NCI-H510A treated with DMSO at 0.1 percent for 48 hours (cell line): ENCODE results near the gene RNF8.
"Not testable (repeated sequence)": the region's sequence is repeated elsewhere in the genome, so short reads cannot be mapped to it uniquely, and the experiment has no call there.

Experiments used
- DNase-seq: peaks from one replicate; lab custom pipeline; 2025; lab: John Stamatoyannopoulos, UW

Gene RNF8, protein sequence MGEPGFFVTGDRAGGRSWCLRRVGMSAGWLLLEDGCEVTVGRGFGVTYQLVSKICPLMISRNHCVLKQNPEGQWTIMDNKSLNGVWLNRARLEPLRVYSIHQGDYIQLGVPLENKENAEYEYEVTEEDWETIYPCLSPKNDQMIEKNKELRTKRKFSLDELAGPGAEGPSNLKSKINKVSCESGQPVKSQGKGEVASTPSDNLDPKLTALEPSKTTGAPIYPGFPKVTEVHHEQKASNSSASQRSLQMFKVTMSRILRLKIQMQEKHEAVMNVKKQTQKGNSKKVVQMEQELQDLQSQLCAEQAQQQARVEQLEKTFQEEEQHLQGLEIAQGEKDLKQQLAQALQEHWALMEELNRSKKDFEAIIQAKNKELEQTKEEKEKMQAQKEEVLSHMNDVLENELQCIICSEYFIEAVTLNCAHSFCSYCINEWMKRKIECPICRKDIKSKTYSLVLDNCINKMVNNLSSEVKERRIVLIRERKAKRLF

DNA sequence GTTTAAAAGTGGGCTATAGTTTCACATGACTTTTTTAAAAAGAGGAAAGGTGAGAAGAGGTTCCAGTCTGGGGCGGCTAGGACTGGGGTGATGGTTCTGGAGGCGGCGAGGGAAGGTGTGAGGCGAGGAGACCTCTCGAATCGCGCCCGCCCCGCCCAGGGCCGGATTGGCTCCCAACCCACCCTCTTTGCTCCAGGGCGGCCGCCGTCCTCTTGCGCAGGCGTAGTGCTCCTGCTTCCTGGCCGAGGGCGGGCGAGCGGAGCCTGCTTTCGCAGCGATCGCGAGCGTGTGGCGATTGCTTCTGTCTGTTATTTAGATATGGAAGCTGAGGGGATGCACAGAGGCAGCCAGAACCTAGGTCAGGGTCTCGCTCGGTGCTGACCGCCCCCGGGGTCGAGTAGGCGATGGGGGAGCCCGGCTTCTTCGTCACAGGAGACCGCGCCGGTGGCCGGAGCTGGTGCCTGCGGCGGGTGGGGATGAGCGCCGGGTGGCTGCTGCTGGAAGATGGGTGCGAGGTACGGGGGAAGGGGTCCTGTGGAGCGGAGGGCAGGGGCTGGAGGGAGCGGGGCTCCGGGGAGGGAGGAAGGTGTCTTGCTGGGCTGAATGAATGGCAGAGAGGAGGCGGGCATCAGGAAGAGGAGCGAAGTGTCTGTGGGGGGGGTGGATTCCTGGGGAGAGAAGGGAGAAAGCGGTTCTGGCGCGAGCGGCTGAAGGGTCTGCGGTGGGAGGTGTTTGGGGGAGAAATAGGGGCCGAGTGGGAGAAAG is at the start of gene RNF8:
Gene RNF8 (plus strand): TSS at position 223 of the 765 bp plus-strand sequence. CDS start 182 bp downstream, at position 405.
- DNase-seq, result peak; percentile 95

- DNase-seq, result no peak
Measured at GRCh38 chr6:37304766-37305165, 49.0 kb upstream of the RNF8 start.

DNA sequence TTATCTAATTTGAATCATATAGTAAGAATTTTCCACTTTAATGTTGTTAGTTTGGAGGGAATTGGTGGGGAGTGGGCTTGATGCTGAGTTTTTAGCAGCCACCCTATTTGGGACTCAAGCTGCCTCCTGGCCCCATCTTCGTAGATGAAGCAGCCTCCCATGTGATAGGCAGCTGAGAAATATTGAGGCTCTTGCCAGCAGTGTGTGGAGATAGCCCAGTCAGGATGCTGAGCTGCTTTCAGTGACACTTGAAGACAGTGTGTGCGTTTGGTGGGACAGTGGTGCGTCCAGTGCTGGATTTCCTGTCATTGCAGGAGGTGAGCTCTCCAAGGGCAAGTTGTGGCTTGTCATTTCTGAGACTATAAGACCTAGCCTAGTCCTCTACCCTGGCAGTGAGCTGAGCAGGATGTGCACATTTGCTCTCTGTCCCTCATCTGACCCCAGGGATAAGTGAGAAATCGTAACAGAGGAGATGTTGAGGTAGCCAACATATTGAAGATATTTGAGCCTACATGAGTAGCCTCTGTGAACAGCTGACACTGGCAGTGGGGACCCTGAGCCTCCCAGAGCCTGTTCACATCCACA is 47.9 kb upstream of the RNF8 start:
- DNase-seq, result peak; percentile 78

DNA sequence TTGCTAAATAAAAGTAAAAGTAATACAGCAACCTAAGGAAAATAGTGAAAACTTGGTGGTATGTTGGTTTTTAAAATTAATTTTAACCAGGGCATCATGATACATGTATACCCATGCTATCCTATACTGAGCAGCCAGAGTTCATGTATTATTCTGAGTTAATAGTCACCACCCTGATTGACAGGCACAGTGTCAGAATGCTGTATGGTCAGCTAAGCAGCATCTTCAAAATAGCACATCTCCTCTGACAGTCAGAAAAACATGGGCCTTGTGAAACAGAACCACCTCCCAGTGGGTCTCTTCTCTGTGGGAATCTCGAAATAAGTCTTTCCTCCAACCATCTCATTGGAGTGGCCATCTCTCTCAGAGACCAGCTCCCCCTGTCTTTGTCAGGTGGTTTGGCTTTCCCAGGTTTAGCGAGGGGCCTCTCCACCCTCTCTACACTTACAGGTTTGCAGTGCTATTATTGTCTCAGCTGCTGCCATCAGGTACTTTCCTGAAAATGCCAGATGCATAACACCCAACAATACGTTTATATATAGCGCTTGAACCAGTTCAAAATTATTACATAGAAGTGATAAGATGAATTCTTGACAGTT is 47.1 kb upstream of the RNF8 start:
- peak; percentile 85 for DNase-seq

GRCh38 chr6:37307484-37307883 is 46.3 kb upstream of the RNF8 start:
- not testable (repeated sequence) for DNase-seq

DNA sequence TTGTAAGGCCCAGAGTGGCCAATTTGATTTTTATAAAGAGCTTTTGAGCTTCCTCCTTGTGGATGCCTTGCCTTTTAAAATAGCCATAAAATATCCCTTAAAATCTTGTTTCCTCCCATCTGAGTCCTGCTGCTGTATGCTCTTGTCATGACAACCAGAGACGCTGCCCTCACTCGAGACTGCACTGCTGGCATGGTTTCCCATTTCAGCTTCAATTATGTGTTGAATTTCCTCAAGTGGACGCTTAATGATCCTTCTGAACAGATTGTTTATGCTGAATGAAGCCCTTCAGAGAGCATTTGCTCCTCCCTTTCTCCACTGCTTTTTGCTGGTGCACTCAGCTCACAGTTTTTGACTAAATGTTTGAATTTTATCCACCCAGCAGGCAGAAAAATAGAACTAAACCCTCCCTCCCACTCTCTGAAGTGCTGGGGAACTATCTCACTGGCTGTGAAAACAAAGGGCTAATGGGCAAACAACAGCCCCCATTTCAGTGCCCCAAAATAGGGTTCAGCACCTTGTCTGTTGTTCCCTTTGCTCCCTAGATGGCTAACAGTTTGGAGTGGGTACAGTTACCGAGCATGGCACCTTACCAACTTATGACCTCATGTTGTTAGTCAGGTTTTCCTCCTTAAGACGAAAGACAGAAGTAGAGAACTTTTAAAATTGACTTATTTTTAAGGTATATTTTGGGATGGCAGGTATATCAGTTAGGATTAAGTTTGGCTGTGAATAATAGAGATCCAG is 45.5 kb upstream of the RNF8 start:
- DNase-seq, result peak; percentile 91

GRCh38 chr6:37309046-37309445 is 44.7 kb upstream of the RNF8 start:
- no peak for DNase-seq

DNA sequence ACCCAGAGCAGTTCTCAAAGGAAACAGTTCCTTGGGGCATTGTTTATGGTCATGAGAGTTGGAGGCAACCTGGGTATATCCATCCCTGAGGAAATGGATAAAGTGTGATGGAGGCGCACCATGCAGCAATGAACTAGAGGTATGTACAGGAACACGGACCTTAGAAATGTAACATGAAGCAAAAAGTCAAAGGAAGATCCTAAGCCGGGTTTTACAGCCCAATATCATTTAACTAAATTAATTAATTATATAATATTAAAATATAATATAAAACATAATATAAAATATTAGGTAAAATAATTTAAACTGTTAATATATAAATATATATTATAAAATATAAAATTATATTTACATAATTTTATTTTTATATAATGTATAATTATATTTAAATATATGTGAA is 44.1 kb upstream of the RNF8 start:
- DNase-seq, result no peak

DNA sequence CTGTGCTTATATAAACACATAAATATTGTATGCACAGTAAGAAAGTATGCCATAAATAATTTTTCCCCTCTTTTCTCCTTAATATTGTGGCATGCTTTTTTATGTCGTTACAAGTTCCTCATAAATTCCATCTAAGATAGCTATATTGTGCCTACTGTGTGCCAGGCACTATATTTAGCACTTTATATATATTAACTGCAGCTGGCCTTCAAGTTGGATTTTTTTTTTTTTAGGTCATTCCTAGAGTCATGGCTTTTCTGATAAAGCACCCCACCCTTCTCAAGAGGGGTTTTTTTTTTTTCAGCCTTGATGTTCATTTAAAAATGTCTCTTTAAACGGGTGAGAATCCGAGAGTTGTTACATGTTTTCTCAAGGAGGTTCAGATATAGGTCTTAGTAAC is 42.8 kb upstream of the RNF8 start:
- DNase-seq, result no peak

- DNase-seq, result peak; percentile 29
Measured at GRCh38 chr6:37311741-37312473, 41.9 kb upstream of the RNF8 start.

- DNase-seq, result no peak
Measured at GRCh38 chr6:37313723-37314486, 39.9 kb upstream of the RNF8 start.

GRCh38 chr6:37314487-37315156 is 39.2 kb upstream of the RNF8 start:
- peak; percentile 69 for DNase-seq

- no peak for DNase-seq
Measured at GRCh38 chr6:37315157-37315515, 38.6 kb upstream of the RNF8 start.

DNA sequence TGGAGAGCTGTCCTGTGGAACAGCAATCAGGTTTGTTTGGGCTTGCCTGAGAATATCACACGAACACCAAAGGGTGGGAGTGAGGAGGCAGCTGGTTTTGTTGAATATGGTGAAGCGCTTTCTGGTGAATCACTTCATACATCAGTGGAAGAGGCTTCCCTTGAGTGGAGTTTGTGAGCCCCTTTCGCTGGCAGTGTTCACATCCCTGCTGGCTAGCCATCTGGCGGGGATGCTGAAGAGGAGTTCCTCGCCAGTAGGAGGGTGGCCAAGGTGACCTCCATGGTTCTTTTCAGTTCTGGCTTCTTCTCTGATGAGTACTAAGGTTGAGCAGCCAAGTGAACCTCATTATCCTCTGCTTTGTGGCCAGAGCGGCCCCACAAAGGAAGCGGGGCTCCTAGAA is 37.7 kb upstream of the RNF8 start:
- no peak for DNase-seq

DNA sequence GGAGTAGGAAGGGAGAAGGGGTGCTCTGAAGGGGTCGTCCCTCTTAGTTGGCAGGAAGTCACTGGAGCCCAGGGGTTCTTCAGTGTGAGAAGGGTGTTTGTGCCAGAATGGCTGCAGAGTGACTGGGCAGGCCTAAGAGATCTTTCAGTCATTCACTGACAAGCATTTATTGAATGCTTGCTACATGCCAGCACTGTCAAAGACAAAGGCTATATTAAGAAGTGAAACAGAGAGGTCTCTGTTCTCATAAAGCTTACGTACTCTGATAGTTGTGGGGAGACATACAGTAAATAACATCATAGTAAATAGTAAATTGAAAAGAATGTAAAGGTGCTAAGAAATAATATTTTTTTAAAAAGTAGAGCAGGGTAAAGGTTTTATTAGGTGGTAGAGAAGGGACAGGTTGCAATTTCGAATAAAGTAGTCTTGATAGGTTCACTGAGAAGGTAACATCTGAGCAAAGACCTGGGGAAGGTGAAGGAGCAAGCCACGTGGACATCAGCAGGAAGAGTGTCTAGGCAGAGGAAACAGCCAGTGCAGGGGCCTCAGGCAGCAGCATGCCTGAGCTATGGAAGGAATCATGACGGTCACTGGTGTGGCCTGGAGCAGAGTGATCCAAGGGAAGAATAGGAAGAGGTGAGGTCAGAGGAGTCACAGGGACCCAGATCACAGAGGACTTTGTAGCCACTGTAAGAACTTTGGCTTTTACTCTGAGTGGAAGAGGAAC is 36.3 kb upstream of the RNF8 start:
- no peak for DNase-seq

DNA sequence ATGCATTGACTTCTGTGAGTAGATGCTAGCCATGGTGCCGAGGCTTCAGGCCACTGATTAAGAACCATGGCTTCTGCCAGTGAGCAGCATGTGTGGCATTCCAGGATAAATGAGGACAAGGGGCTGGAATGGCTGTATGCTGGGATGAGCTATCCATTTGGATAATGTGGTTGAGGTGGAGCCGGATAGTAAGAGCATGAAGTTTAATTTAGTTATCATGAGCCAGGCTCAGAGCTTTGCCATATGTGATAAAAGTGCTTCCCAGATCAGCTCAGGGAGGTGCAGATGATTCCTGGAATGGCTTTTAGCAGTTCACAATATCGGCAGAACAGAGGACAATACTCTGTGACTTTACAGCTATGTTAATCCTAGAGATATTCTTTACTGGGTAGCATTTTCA is 34.6 kb upstream of the RNF8 start:
- no peak for DNase-seq

- DNase-seq, result no peak
Measured at GRCh38 chr6:37319856-37320480, 33.8 kb upstream of the RNF8 start.

GRCh38 chr6:37320646-37321045 is 33.1 kb upstream of the RNF8 start:
- peak; percentile 6 for DNase-seq

DNA sequence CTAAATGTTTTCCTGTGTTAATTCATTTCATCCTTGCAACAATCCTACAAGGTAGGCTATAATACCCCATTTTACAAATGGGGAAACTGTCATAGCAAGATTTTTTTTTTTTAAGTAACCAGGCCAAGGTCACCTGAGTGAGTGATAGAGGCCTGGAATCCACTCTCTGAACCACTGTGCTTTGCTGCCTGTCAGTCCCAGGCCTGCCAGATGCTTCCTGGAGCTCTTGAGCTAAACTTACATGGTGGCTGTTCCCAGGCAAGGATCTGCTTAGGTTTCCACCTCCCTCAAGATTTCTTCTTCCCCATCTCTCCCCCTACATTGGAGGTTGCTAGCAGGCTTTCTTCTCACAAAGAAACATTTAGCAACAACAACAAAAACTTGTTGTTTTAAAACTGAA is 32.7 kb upstream of the RNF8 start:
- DNase-seq, result no peak
